ENCODE measurements around the gene ALX4. TPM values are rescaled to one million over a fixed set of nuclear protein-coding genes. Genes with fewer than 3 reads are reported as not detected.

ALX4 gene
- total and polyA plus RNA-seq, 2 donors (not counting 3 experiments of a cell fraction or from before 2014, with no cell fraction given), result not detected

DNA sequence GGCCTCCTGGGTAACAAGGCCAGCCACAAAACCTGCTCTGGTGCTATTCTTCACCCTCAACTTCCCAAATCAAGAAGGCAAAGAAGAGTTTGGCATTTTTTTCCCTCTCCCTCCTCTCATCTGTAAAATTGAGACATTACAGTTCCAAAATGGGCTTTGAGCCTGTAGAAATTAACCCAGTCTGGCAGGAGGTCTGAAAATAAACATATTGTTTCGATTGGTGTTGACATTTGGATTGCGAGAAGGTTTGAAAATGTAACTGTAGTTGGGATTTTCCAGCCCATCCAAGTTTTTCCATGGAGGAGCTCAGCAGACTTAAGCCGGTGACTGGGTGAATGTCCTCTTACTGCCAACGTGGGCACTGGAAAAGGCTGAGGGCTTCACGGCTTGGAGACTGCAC, 35.0 kb upstream of the ALX4 start:
- Histone ChIP-seq H3K36me3 (ENCODE audit: control insufficient read depth in 2 of 2, extremely low read depth in 1 of 2, insufficient read depth in 2 of 2, low read length in 2 of 2) (no peaks in the 10 kb centered on the region), H3K9me3 (replicated peaks; ENCODE audit: control insufficient read depth, insufficient read depth, low read length) (no peaks in the 10 kb centered on the region), H2AFZ (ENCODE audit: low read depth, low read length) (no peak overlapping the region), H3K27ac (ENCODE audit: insufficient read depth, low read depth, low read length) (no peak overlapping the region), H3K4me3 (replicated peaks in 1 of 3; ENCODE audit: insufficient read depth in 1 of 3, low read depth in 1 of 3, low read length in 3 of 3) (no peak overlapping the region), H3K79me2 (ENCODE audit: control insufficient read depth, insufficient read depth, low read length) (no peaks in the 10 kb centered on the region), H3K9me1 (replicated peaks; ENCODE audit: control insufficient read depth, extremely low read depth, insufficient read depth, low read length) (no peaks in the 10 kb centered on the region), H3K9ac (replicated peaks; ENCODE audit: extremely low read depth, insufficient read depth, low read length) (no peak overlapping the region), H3K4me1 (ENCODE audit: control insufficient read depth, extremely low read depth, insufficient read depth, low read length) (no peaks in the 10 kb centered on the region), H4K20me1 (replicated peaks; ENCODE audit: control insufficient read depth, extremely low read depth, insufficient read depth, low read length) (no peaks in the 10 kb centered on the region), H3K27me3 (ENCODE audit: control insufficient read depth in 2 of 2, insufficient read depth in 2 of 2, low read length in 2 of 2) (peaks cover 4 to 10% of the 10 kb centered on the region in 2 experiments), H3K4me2 (ENCODE audit: insufficient read depth, low read length) (no peak overlapping the region)
- FAIRE-seq, result no peak
- POLR2A ChIA-PET, result no interaction called here
- dilution Hi-C loops (cut with MboI; ENCODE audit: extremely low pct_ligation_motif_present, low sequenced_read_pairs), result no loop called here
- CTCF ChIA-PET, result no interaction called here
- no peak for DNase-seq (ENCODE audit: low read depth, low spot score)
- intact Hi-C loops (cut with micrococcal nuclease), result no loop called here
- no TSS peak for BruUV-seq (replicated peaks)
- TF ChIP-seq POLR2AphosphoS5 (IDR thresholded peaks at IDR 0.05; ENCODE audit: insufficient read depth, low read depth, low read length) (no peak), POLR2A (IDR thresholded peaks at IDR 0.05; ENCODE audit: low read depth, low read length) (no peak), EZH2 (IDR thresholded peaks at IDR 0.05; ENCODE audit: borderline replicate concordance, low read depth, low read length, severe bottlenecking) (no peak), GATA2 (IDR thresholded peaks at IDR 0.05; ENCODE audit: insufficient read depth, insufficient read length, low read depth, low read length) (no peak), JUN (IDR thresholded peaks at IDR 0.05; ENCODE audit: borderline replicate concordance, insufficient read depth, insufficient read length, low read depth) (no peak), FOS (IDR thresholded peaks at IDR 0.05; ENCODE audit: borderline replicate concordance, insufficient read depth, low read length) (no peak), MYC (IDR thresholded peaks at IDR 0.05; ENCODE audit: low read depth, low read length) (no peak)
- TF ChIP-seq, protein P1, sequence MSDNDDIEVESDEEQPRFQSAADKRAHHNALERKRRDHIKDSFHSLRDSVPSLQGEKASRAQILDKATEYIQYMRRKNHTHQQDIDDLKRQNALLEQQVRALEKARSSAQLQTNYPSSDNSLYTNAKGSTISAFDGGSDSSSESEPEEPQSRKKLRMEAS (IDR thresholded peaks at IDR 0.05; ENCODE audit: insufficient read depth, insufficient read length), result no peak
- TF ChIP-seq, protein P2, sequence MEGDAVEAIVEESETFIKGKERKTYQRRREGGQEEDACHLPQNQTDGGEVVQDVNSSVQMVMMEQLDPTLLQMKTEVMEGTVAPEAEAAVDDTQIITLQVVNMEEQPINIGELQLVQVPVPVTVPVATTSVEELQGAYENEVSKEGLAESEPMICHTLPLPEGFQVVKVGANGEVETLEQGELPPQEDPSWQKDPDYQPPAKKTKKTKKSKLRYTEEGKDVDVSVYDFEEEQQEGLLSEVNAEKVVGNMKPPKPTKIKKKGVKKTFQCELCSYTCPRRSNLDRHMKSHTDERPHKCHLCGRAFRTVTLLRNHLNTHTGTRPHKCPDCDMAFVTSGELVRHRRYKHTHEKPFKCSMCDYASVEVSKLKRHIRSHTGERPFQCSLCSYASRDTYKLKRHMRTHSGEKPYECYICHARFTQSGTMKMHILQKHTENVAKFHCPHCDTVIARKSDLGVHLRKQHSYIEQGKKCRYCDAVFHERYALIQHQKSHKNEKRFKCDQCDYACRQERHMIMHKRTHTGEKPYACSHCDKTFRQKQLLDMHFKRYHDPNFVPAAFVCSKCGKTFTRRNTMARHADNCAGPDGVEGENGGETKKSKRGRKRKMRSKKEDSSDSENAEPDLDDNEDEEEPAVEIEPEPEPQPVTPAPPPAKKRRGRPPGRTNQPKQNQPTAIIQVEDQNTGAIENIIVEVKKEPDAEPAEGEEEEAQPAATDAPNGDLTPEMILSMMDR (IDR thresholded peaks at IDR 0.05; ENCODE audit: extremely low read depth in 1 of 2, insufficient read depth in 1 of 2, low read depth in 1 of 2, low read length in 2 of 2), result no peak

All from endothelial cell of umbilical vein (primary cell).